ENCODE measurements around the gene OPCML. TPM values are rescaled to one million over a fixed set of nuclear protein-coding genes. Genes with fewer than 3 reads are reported as not detected.

OPCML gene
- total and polyA plus RNA-seq, 4 donors, result under 0.01 to 0.01 TPM; not detected in 2

DNA sequence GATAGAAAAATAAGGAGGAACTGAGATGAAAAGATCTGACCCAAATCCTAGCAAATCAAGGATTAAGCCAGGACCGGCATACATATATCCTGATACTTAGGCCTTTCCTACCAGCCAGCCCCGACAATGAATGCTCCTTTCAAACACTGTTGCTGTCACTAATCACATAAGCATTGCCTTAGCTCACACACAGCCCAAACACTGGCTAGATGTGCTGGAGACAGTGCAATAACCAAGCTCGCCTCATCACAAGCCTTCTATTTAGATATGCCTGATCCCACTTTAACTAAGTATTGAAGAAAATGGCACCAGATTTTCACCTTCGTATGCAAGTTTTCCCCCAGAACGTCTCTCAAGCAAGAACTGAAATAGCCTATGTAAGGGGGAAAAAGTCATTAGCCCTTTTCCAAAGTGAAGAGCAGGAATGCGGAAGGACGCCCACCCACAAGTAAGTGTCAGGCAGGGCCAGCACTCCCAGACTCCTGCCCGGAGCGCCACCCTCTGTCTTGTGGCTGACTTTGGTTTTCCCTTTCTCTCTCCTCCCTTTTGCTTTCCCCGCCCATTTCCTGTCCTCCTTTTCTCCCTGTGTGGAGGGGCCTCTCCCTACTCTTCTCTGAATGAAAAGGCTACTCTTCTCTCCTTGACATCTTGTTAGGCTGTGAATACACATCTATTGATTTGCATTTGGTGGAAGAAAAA is 8.9 kb upstream of the OPCML start:
- no peak overlapping the region for H3K4me3 ChIP-seq (ENCODE audit: low read depth in 1 of 3, low read length in 3 of 3)
- WGBS, result 57% methylated on average over 10 of the region's 10 CpGs
- no peaks in the 10 kb centered on the region for H3K27me3 ChIP-seq (ENCODE audit: control insufficient read depth in 4 of 4, insufficient read depth in 4 of 4, low read length in 3 of 4)
- H3K36me3 ChIP-seq (ENCODE audit: control insufficient read depth in 4 of 4, insufficient read depth in 3 of 4, low read depth in 1 of 4, low read length in 3 of 4), result no peaks in the 10 kb centered on the region
- no peak overlapping the region for H3K9ac ChIP-seq (ENCODE audit: low read depth in 1 of 2, low read length in 2 of 2)
- no peaks in the 10 kb centered on the region for H3K9me3 ChIP-seq (ENCODE audit: control insufficient read depth in 4 of 4, low read length in 3 of 4)
- H3K27ac ChIP-seq (ENCODE audit: low read depth in 1 of 2, low read length in 2 of 2), result no peak overlapping the region
- DNase-seq (ENCODE audit: low spot score), result no peak
- no peaks in the 10 kb centered on the region for H3K4me1 ChIP-seq (ENCODE audit: control insufficient read depth in 4 of 4, insufficient read depth in 4 of 4, low read length in 3 of 4)
- no peak for TF ChIP-seq NR2F2 (IDR thresholded peaks at IDR 0.05)
- TF ChIP-seq FOXA1 (IDR thresholded peaks at IDR 0.05), result no peak
- TF ChIP-seq JUND (IDR thresholded peaks at IDR 0.05), result no peak
- TF ChIP-seq HNF4G (IDR thresholded peaks at IDR 0.05), result no peak
- TF ChIP-seq YY1 (IDR thresholded peaks at IDR 0.05), result no peak
- TF ChIP-seq, protein P1, sequence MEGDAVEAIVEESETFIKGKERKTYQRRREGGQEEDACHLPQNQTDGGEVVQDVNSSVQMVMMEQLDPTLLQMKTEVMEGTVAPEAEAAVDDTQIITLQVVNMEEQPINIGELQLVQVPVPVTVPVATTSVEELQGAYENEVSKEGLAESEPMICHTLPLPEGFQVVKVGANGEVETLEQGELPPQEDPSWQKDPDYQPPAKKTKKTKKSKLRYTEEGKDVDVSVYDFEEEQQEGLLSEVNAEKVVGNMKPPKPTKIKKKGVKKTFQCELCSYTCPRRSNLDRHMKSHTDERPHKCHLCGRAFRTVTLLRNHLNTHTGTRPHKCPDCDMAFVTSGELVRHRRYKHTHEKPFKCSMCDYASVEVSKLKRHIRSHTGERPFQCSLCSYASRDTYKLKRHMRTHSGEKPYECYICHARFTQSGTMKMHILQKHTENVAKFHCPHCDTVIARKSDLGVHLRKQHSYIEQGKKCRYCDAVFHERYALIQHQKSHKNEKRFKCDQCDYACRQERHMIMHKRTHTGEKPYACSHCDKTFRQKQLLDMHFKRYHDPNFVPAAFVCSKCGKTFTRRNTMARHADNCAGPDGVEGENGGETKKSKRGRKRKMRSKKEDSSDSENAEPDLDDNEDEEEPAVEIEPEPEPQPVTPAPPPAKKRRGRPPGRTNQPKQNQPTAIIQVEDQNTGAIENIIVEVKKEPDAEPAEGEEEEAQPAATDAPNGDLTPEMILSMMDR (IDR thresholded peaks at IDR 0.05; ENCODE audit: low read depth, low read length, missing input control), result no peak
- TF ChIP-seq FOXA2 (IDR thresholded peaks at IDR 0.05), result no peak
- no peak for TF ChIP-seq SP1 (IDR thresholded peaks at IDR 0.05)
- TF ChIP-seq, protein P2, sequence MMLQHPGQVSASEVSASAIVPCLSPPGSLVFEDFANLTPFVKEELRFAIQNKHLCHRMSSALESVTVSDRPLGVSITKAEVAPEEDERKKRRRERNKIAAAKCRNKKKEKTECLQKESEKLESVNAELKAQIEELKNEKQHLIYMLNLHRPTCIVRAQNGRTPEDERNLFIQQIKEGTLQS (IDR thresholded peaks at IDR 0.05), result no peak
- no peak for TF ChIP-seq GABPA (IDR thresholded peaks at IDR 0.05 in 1 of 2, conservative IDR thresholded peaks at IDR 0.05 in 1 of 2)
- TF ChIP-seq, protein P3, sequence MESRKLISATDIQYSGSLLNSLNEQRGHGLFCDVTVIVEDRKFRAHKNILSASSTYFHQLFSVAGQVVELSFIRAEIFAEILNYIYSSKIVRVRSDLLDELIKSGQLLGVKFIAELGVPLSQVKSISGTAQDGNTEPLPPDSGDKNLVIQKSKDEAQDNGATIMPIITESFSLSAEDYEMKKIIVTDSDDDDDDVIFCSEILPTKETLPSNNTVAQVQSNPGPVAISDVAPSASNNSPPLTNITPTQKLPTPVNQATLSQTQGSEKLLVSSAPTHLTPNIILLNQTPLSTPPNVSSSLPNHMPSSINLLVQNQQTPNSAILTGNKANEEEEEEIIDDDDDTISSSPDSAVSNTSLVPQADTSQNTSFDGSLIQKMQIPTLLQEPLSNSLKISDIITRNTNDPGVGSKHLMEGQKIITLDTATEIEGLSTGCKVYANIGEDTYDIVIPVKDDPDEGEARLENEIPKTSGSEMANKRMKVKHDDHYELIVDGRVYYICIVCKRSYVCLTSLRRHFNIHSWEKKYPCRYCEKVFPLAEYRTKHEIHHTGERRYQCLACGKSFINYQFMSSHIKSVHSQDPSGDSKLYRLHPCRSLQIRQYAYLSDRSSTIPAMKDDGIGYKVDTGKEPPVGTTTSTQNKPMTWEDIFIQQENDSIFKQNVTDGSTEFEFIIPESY (IDR thresholded peaks at IDR 0.05), result no peak

DNA sequence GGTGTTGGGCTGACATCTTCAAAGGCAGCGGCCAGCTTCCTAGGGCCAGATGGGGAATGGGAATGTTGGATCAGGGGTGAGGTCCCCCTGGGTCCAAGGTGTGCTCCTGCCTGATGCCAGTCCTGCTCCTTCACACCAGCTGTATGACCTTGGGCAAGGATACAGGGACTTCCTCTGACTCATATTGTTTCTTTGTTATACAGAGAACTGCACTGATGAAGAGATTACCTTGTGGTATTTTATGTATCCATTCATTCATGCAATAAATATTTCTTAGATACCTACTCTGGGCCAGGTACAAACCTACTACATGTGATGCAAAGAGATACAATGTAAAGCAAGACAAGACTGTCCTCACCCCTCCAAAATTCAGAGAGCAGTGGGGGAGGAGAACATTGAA is 3.9 kb upstream of the OPCML start:
- H3K36me3 ChIP-seq (ENCODE audit: control insufficient read depth in 4 of 4, insufficient read depth in 3 of 4, low read depth in 1 of 4, low read length in 3 of 4), result no peaks in the 10 kb centered on the region
- TF ChIP-seq SP1 (IDR thresholded peaks at IDR 0.05), result no peak
- TF ChIP-seq YY1 (IDR thresholded peaks at IDR 0.05), result no peak
- TF ChIP-seq, protein P3 (IDR thresholded peaks at IDR 0.05), result no peak
- no peak for TF ChIP-seq FOXA1 (IDR thresholded peaks at IDR 0.05)
- TF ChIP-seq TAF1 (conservative IDR thresholded peaks at IDR 0.05), result no peak
- TF ChIP-seq HNF4G (IDR thresholded peaks at IDR 0.05), result no peak
- TF ChIP-seq JUND (IDR thresholded peaks at IDR 0.05), result no peak
- TF ChIP-seq EGR1 (IDR thresholded peaks at IDR 0.05; ENCODE audit: low read depth in 2 of 2), result no peak
- TF ChIP-seq, protein P4, sequence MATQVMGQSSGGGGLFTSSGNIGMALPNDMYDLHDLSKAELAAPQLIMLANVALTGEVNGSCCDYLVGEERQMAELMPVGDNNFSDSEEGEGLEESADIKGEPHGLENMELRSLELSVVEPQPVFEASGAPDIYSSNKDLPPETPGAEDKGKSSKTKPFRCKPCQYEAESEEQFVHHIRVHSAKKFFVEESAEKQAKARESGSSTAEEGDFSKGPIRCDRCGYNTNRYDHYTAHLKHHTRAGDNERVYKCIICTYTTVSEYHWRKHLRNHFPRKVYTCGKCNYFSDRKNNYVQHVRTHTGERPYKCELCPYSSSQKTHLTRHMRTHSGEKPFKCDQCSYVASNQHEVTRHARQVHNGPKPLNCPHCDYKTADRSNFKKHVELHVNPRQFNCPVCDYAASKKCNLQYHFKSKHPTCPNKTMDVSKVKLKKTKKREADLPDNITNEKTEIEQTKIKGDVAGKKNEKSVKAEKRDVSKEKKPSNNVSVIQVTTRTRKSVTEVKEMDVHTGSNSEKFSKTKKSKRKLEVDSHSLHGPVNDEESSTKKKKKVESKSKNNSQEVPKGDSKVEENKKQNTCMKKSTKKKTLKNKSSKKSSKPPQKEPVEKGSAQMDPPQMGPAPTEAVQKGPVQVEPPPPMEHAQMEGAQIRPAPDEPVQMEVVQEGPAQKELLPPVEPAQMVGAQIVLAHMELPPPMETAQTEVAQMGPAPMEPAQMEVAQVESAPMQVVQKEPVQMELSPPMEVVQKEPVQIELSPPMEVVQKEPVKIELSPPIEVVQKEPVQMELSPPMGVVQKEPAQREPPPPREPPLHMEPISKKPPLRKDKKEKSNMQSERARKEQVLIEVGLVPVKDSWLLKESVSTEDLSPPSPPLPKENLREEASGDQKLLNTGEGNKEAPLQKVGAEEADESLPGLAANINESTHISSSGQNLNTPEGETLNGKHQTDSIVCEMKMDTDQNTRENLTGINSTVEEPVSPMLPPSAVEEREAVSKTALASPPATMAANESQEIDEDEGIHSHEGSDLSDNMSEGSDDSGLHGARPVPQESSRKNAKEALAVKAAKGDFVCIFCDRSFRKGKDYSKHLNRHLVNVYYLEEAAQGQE (IDR thresholded peaks at IDR 0.05), result no peak
- no peak for TF ChIP-seq RXRA (IDR thresholded peaks at IDR 0.05)
- TF ChIP-seq RAD21 (IDR thresholded peaks at IDR 0.05), result no peak
- no peak for TF ChIP-seq GABPA (IDR thresholded peaks at IDR 0.05 in 1 of 2, conservative IDR thresholded peaks at IDR 0.05 in 1 of 2)
- TF ChIP-seq NR2F2 (IDR thresholded peaks at IDR 0.05), result no peak
- TF ChIP-seq, protein P2 (IDR thresholded peaks at IDR 0.05), result no peak
- TF ChIP-seq, protein P5, sequence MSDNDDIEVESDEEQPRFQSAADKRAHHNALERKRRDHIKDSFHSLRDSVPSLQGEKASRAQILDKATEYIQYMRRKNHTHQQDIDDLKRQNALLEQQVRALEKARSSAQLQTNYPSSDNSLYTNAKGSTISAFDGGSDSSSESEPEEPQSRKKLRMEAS (IDR thresholded peaks at IDR 0.05), result no peak
- TF ChIP-seq, protein P1 (IDR thresholded peaks at IDR 0.05; ENCODE audit: low read depth, low read length, missing input control), result no peak
- no peak for TF ChIP-seq FOXA2 (IDR thresholded peaks at IDR 0.05)
- no peak for TF ChIP-seq HNF4A (conservative IDR thresholded peaks at IDR 0.05)
- no peak overlapping the region for H3K9ac ChIP-seq (ENCODE audit: low read depth in 1 of 2, low read length in 2 of 2)
- H3K27me3 ChIP-seq (ENCODE audit: control insufficient read depth in 4 of 4, insufficient read depth in 4 of 4, low read length in 3 of 4), result peaks cover 0 to 8% (median 4%) of the 10 kb centered on the region in 4 donors
- H3K4me3 ChIP-seq (ENCODE audit: low read depth in 1 of 3, low read length in 3 of 3), result no peak overlapping the region
- DNase-seq (ENCODE audit: low spot score), result no peak
- peaks cover 0 to 2% (median 0%) of the 10 kb centered on the region in 4 donors for H3K4me1 ChIP-seq (ENCODE audit: control insufficient read depth in 4 of 4, insufficient read depth in 4 of 4, low read length in 3 of 4)
- no peak overlapping the region for H3K27ac ChIP-seq (ENCODE audit: low read depth in 1 of 2, low read length in 2 of 2)
- H3K9me3 ChIP-seq (ENCODE audit: control insufficient read depth in 4 of 4, low read length in 3 of 4), result no peaks in the 10 kb centered on the region
- WGBS, result 85% methylated on average over 1 of the region's 1 CpG
